NB4 (cell line): Measurements from ENCODE around the gene TRIO.

Source experiments
- MYC ChIP-seq: IDR thresholded peaks from 2 replicates; pipeline ENCODE4 v1.6.1; 2011; ENCODE audit warnings: low read depth, low read length
- POLR2A ChIP-seq: IDR thresholded peaks from 2 replicates; pipeline ENCODE4 v1.6.1; 2011; ENCODE audit warnings: mild to moderate bottlenecking; ENCODE audit not compliant: insufficient read length; ENCODE audit errors: extremely low read depth
- TF ChIP-seq, protein P1 (sequence below): IDR thresholded peaks from one replicate; pipeline ENCODE4 v1.5.1; 2012; ENCODE audit warnings: low read depth, low read length
- TF ChIP-seq, protein P2 (sequence below): IDR thresholded peaks from 2 replicates; pipeline ENCODE4 v1.6.1; 2011; ENCODE audit warnings: low read depth, low read length

DNA sequence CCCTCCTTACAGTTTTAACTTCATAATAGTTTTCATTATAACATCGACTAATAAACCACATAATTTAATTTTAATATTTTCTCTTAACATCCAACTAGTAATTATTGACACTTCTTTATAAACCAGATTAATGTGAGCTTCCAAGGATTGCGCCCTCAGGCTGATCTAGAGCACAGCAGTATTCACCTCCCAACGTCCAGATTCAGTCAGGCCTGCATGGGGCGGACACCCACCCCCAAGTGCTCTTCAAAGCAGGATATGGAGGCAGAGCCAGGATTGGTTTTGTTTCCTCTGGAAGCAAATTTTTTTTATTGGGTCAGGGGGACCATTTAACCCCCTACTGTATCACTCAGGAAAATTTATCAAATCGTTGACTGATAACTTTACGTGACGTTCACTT, 215.4 kb downstream of the TRIO start:
- TF ChIP-seq, protein P1, sequence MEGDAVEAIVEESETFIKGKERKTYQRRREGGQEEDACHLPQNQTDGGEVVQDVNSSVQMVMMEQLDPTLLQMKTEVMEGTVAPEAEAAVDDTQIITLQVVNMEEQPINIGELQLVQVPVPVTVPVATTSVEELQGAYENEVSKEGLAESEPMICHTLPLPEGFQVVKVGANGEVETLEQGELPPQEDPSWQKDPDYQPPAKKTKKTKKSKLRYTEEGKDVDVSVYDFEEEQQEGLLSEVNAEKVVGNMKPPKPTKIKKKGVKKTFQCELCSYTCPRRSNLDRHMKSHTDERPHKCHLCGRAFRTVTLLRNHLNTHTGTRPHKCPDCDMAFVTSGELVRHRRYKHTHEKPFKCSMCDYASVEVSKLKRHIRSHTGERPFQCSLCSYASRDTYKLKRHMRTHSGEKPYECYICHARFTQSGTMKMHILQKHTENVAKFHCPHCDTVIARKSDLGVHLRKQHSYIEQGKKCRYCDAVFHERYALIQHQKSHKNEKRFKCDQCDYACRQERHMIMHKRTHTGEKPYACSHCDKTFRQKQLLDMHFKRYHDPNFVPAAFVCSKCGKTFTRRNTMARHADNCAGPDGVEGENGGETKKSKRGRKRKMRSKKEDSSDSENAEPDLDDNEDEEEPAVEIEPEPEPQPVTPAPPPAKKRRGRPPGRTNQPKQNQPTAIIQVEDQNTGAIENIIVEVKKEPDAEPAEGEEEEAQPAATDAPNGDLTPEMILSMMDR: no peak
- TF ChIP-seq MYC: no peak
- TF ChIP-seq POLR2A: no peak
- TF ChIP-seq, protein P2, sequence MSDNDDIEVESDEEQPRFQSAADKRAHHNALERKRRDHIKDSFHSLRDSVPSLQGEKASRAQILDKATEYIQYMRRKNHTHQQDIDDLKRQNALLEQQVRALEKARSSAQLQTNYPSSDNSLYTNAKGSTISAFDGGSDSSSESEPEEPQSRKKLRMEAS: no peak
